HepG2 (cell line): ENCODE data around the gene TAF12. TPM values are rescaled to one million over a fixed set of nuclear protein-coding genes. Genes with fewer than 3 reads are reported as not detected.

Experiments
- ZHX1 ChIP-seq: sonication (generic); formaldehyde crosslinking; IDR thresholded peaks from 2 replicates; pipeline ENCODE4 v1.8.1; 2022; ENCODE audit warnings: low read depth, mild to moderate bottlenecking, missing genetic modification reagents
- ZNF251 ChIP-seq: sonication (generic); formaldehyde crosslinking; IDR thresholded peaks from 2 replicates; pipeline ENCODE4 v1.9.0; 2021; ENCODE audit warnings: mild to moderate bottlenecking, missing genetic modification reagents
- polyA plus RNA-seq, 8 experiments: library from polyadenylated mRNA; depleted of rRNA in 3 of 8; stranded (reverse) in 7 of 8; unstranded in 1 of 8; fragments of >200 nt; fragmentation: Illumina TruSeq in 4 of 8; extraction: Trizol in 4 of 8; gene quantifications; 2 replicates each; pipeline versions ENCODE4 v1.2.1 to v1.2.3, GENCODE V29; 2011 to 2016; ENCODE audit warnings: low read depth in 4 of 8, missing spikeins in 1 of 8, mixed read lengths in 1 of 8; ENCODE audit not compliant: insufficient read depth in 1 of 8
- total RNA-seq, 5 experiments: library from RNA; depleted of rRNA; stranded (reverse); fragments of >200 nt; fragmentation: Illumina TruSeq; extraction: Trizol; gene quantifications; 2 replicates each; pipeline ENCODE4 v1.2.3, GENCODE V29; 2016; ENCODE audit warnings: low read depth in 1 of 5
- TF ChIP-seq, protein P1 (sequence below), 2 experiments: sonication (generic) in 1 of 2; formaldehyde crosslinking in 1 of 2; IDR thresholded peaks; 2 replicates each; pipeline versions ENCODE4 v1.6.1 to v1.9.0; 2014 to 2022; ENCODE audit warnings: antibody characterized with exemption in 1 of 2, borderline replicate concordance in 1 of 2, inconsistent platforms in 1 of 2, low read depth in 1 of 2, missing genetic modification reagents in 1 of 2

Gene TAF12
- total and polyA plus RNA-seq, 2 of the 13 experiments (the other 11 are each of a cell fraction or from before 2014, with no cell fraction given) = 16.3 to 17.1 TPM

GRCh38 chr1:28606771-28607170 lies 36.1 kb downstream of the TAF12 start (continued):
- TF ChIP-seq, protein P1, sequence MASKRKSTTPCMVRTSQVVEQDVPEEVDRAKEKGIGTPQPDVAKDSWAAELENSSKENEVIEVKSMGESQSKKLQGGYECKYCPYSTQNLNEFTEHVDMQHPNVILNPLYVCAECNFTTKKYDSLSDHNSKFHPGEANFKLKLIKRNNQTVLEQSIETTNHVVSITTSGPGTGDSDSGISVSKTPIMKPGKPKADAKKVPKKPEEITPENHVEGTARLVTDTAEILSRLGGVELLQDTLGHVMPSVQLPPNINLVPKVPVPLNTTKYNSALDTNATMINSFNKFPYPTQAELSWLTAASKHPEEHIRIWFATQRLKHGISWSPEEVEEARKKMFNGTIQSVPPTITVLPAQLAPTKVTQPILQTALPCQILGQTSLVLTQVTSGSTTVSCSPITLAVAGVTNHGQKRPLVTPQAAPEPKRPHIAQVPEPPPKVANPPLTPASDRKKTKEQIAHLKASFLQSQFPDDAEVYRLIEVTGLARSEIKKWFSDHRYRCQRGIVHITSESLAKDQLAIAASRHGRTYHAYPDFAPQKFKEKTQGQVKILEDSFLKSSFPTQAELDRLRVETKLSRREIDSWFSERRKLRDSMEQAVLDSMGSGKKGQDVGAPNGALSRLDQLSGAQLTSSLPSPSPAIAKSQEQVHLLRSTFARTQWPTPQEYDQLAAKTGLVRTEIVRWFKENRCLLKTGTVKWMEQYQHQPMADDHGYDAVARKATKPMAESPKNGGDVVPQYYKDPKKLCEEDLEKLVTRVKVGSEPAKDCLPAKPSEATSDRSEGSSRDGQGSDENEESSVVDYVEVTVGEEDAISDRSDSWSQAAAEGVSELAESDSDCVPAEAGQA (IDR thresholded peaks at IDR 0.05; ENCODE audit: low read depth) = no peak
- TF ChIP-seq, protein P1 (CRISPR knock-in tag; IDR thresholded peaks at IDR 0.05; ENCODE audit: borderline replicate concordance) = no peak
- TF ChIP-seq ZHX1 (CRISPR knock-in tag) (no peak), ZNF251 (CRISPR knock-in tag) (no peak)
